Smooth muscle cell (in vitro differentiated cells): Measurements from ENCODE around the gene GABPB1. TPM values are rescaled to one million over a fixed set of nuclear protein-coding genes. Genes with fewer than 3 reads are reported as not detected.

Source experiments
- DNase-seq: peaks from one replicate; lab custom pipeline; 2025; ENCODE audit not compliant: unreplicated experiment; lab: John Stamatoyannopoulos, UW
- H2AFZ ChIP-seq: fragments of 200-600 bp; sonication (generic); 2 replicates; pipeline ENCODE4 v1.6.0; 2016; ENCODE audit warnings: antibody characterized with exemption, low read depth, mild to moderate bottlenecking
- H3F3A ChIP-seq: fragments of 200-600 bp; sonication (generic); 2 replicates; pipeline ENCODE4 v1.6.0; 2017; ENCODE audit warnings: antibody characterized with exemption, low read depth
- H3K27ac ChIP-seq: fragments of 200-600 bp; sonication (generic); 2 replicates; pipeline ENCODE4 v1.5.1; 2016; ENCODE audit warnings: low read depth, mild to moderate bottlenecking
- H3K27me3 ChIP-seq: fragments of 200-600 bp; sonication (generic); 2 replicates; pipeline ENCODE4 v1.6.1; 2016; ENCODE audit warnings: low read depth, mild to moderate bottlenecking
- H3K36me3 ChIP-seq: fragments of 200-600 bp; sonication (generic); 2 replicates; pipeline ENCODE4 v1.5.1; 2016; ENCODE audit warnings: low read depth
- H3K4me1 ChIP-seq: fragments of 200-600 bp; sonication (generic); 2 replicates; pipeline ENCODE4 v1.5.1; 2016; ENCODE audit warnings: low read depth
- H3K4me2 ChIP-seq: fragments of 200-600 bp; sonication (generic); 2 replicates; pipeline ENCODE4 v1.6.0; 2016; ENCODE audit warnings: mild to moderate bottlenecking
- H3K4me3 ChIP-seq: fragments of 200-600 bp; sonication (generic); 2 replicates; pipeline ENCODE4 v1.5.1; 2016; ENCODE audit warnings: mild to moderate bottlenecking
- H3K79me2 ChIP-seq: fragments of 200-600 bp; sonication (generic); 2 replicates; pipeline ENCODE4 v1.6.0; 2016; ENCODE audit warnings: low read depth, mild to moderate bottlenecking
- H3K9ac ChIP-seq: fragments of 200-600 bp; sonication (generic); 2 replicates; pipeline ENCODE4 v1.6.0; 2016; ENCODE audit warnings: low read depth
- H3K9me3 ChIP-seq: fragments of 200-600 bp; sonication (generic); replicated peaks from 2 replicates; pipeline ENCODE4 v1.5.1; 2016; ENCODE audit warnings: low read depth
- H4K20me1 ChIP-seq: fragments of 200-600 bp; sonication (generic); 2 replicates; pipeline ENCODE4 v1.6.0; 2016; ENCODE audit warnings: low read depth
- WGBS: methylation state at CpG from one replicate; pipeline ENCODE4 v1.1.7; 2016; ENCODE audit warnings: low lambda C conversion rate; 5-methylcytosine and 5-hydroxymethylcytosine counted together
- polyA plus RNA-seq: library from polyadenylated mRNA; unstranded; fragments of >200 nt; fragmentation: Nextera tagmentation; extraction: Ambion mirVana; gene quantifications from 2 replicates; pipeline ENCODE4 v1.2.1, GENCODE V29; 2016
- total RNA-seq: library from RNA; depleted of rRNA; stranded (reverse); fragments of >200 nt; gene quantifications from 2 replicates; pipeline ENCODE4 v1.2.3, GENCODE V29; 2014
- TF ChIP-seq, protein P1 (sequence below): fragments of 200-600 bp; sonication (generic); IDR thresholded peaks from 2 replicates; pipeline ENCODE4 v1.5.1; 2017; ENCODE audit warnings: borderline replicate concordance, mild to moderate bottlenecking, antibody characterized with exemption; ENCODE audit not compliant: insufficient read depth, poor library complexity, severe bottlenecking

The GABPB1 gene
- total and polyA plus RNA-seq, 2 experiments from 2014 or later = 24.1 to 49.3 TPM

DNA sequence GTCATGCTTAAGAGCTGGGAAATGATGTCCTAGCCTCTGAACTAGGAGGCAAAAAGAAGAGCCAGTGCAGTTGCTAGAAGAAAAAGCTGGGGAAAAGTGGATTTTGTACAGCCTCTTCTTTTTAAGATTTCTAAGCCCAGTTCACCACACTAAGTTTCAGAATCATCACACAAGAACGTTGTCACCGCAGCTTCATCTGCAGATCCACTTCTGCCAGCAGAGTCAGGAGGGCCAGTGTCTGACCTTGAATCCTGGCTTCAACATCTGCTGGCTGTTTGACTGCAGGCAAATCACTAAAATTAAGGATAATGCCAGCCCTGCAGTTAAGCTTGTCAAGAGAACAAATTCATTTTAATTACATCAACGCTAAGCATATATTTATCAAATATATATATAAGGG lies 125.7 kb downstream of the GABPB1 start:
- Histone ChIP-seq H3K4me1 (no peaks in the 10 kb centered on the region), H3K9ac (no peak overlapping the region), H3F3A (no peaks in the 10 kb centered on the region), H4K20me1 (no peaks in the 10 kb centered on the region), H3K9me3 (no peaks in the 10 kb centered on the region), H3K4me2 (no peak overlapping the region), H3K36me3 (no peaks in the 10 kb centered on the region), H3K27ac (no peak overlapping the region), H3K27me3 (peaks cover 2% of the 10 kb centered on the region), H2AFZ (no peak overlapping the region), H3K79me2 (no peaks in the 10 kb centered on the region), H3K4me3 (no peak overlapping the region)
- TF ChIP-seq, protein P1, sequence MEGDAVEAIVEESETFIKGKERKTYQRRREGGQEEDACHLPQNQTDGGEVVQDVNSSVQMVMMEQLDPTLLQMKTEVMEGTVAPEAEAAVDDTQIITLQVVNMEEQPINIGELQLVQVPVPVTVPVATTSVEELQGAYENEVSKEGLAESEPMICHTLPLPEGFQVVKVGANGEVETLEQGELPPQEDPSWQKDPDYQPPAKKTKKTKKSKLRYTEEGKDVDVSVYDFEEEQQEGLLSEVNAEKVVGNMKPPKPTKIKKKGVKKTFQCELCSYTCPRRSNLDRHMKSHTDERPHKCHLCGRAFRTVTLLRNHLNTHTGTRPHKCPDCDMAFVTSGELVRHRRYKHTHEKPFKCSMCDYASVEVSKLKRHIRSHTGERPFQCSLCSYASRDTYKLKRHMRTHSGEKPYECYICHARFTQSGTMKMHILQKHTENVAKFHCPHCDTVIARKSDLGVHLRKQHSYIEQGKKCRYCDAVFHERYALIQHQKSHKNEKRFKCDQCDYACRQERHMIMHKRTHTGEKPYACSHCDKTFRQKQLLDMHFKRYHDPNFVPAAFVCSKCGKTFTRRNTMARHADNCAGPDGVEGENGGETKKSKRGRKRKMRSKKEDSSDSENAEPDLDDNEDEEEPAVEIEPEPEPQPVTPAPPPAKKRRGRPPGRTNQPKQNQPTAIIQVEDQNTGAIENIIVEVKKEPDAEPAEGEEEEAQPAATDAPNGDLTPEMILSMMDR = no peak
- no peak for DNase-seq
- 96% methylated on average over 3 of the region's 3 CpGs for WGBS

DNA sequence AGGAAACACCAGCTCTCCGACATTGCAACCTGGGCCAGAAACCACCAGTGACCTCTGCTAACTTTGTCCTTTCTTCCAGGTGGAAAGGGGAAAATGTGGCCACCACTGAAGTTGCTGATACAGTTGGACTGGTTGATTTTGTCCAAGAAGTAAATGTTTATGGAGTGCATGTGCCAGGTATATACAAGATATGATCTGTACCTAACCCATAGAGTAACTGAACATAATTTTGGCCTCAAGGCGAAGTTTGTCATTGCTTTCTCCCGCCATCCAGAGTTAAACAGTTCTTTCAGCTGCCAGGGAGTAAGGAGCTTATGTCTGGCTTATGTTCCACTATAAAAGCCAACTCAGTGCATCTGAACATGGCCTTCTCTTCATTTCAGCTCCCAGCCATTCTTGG lies 126.1 kb downstream of the GABPB1 start:
- Histone ChIP-seq H3K27me3 (peaks cover 2% of the 10 kb centered on the region), H3F3A (no peaks in the 10 kb centered on the region), H3K9me3 (no peaks in the 10 kb centered on the region), H3K27ac (no peak overlapping the region), H2AFZ (no peak overlapping the region), H4K20me1 (no peaks in the 10 kb centered on the region), H3K9ac (no peak overlapping the region), H3K79me2 (no peaks in the 10 kb centered on the region), H3K4me2 (no peak overlapping the region), H3K4me1 (no peaks in the 10 kb centered on the region), H3K36me3 (no peaks in the 10 kb centered on the region), H3K4me3 (no peak overlapping the region)
- 88% methylated on average over 3 of the region's 3 CpGs for WGBS
- TF ChIP-seq, protein P1 = no peak
- no peak for DNase-seq

DNA sequence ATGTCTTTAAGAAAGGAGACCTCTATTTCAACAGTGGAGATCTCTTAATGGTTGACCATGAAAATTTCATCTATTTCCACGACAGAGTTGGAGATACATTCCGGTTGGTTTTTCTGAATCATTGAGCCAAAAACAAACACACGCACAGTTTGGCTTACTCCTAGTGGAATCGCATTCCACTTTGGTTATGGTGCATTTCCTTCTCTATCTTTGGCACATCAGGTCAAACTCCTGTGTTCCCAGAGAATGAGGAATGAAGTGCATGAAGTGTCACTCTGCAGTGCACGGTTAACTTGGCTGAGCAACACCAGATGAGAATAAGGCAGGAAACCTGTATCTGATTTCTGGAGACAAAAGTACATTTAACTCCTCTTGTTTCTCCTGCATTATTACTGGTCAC lies 127.9 kb downstream of the GABPB1 start:
- Histone ChIP-seq H4K20me1 (no peaks in the 10 kb centered on the region), H3K9ac (no peak overlapping the region), H3F3A (no peaks in the 10 kb centered on the region), H3K27me3 (peaks cover 2% of the 10 kb centered on the region), H3K4me3 (no peak overlapping the region), H2AFZ (no peak overlapping the region), H3K27ac (no peak overlapping the region), H3K4me2 (no peak overlapping the region), H3K36me3 (no peaks in the 10 kb centered on the region), H3K79me2 (no peaks in the 10 kb centered on the region), H3K9me3 (no peaks in the 10 kb centered on the region), H3K4me1 (no peaks in the 10 kb centered on the region)
- WGBS = 90% methylated on average over 5 of the region's 5 CpGs
- DNase-seq = no peak
- TF ChIP-seq, protein P1 = no peak

DNA sequence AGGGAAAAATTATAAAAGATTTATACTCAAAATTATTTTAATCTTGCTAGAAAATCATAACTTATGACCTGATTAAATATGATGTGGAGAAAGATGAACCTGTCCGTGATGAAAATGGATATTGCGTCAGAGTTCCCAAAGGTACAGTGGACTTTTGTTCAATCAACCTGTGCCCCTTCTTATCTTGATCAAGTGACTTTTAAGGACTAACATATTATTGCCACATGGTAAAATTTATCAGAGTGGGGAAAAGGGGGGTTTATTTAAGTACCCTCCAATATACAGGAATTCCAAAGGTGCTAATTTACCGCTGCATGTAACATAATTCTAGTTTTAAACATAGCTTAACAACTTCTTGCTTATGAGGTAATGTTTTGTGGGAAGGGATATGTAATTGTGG lies 129.1 kb downstream of the GABPB1 start:
- TF ChIP-seq, protein P1 = no peak
- no peak for DNase-seq
- Histone ChIP-seq H3K4me3 (no peak overlapping the region), H3K4me1 (no peaks in the 10 kb centered on the region), H3K4me2 (no peak overlapping the region), H3K36me3 (no peaks in the 10 kb centered on the region), H3K27ac (no peak overlapping the region), H3K9me3 (no peaks in the 10 kb centered on the region), H4K20me1 (no peaks in the 10 kb centered on the region), H3F3A (no peaks in the 10 kb centered on the region), H3K27me3 (peaks cover 2% of the 10 kb centered on the region), H2AFZ (no peak overlapping the region), H3K79me2 (no peaks in the 10 kb centered on the region), H3K9ac (no peak overlapping the region)
- 91% methylated on average over 3 of the region's 3 CpGs for WGBS
